ELF-1 (cell line): Measurements from ENCODE around the gene XRCC2.

Experiments used
- DNase-seq: peaks from one replicate; pipeline ENCODE4 v3.0.0-alpha.2; 2016; ENCODE audit warnings: low read depth, low spot score

The XRCC2 gene

DNA sequence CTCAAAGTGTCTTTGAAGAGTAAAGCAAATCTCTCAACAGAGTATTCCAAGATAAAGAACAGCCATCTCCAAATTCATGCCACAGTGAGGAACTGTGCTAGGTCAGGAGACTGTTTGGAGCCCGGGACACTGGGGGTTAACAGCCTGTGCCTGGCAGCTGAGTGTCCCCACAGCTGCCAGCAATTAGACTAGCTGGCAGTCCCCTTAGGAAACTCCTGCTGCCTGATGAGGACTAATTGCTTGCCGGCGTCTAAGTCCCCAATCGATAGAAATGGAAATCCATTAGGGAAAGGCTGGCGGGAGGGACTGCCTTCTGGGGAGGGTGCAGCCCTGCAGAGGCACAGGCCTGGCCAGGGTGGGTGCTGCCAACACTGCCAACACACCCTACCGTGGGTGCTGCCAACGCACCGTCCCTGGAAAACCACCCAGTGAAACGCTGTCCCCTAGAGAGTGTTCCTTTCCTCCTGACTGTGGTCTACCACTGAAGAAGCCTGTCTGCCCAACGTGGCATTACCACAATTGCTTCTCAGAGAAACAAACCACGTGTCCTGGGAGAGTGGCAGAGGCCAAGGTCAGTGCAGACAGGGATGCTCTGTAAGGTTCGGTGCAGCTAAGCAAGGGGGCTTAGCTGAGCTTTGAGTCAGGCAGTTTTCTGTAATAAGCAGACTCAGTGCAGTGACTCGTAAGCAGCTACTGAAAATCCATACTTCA lies 60.8 kb downstream of the XRCC2 start:
- DNase-seq: peak; percentile 20

DNA sequence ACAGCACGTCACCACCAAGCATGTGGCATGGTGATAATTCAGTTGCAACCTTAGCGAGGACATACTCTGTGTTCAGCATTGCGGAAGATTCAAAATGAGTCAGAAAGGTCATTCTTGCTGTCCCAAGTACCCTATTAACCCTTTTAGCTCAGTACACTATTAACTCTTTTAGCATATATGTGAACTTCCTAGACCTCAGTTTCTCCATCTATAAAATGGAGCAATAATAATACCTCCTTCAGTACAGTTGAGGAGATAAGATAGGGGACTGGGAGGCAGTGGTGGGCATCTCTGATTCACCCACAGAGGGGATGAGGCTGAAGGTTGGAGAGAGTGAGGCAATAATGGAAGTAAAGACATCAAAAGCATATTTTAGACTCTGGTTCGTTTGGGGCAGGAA lies 67.3 kb downstream of the XRCC2 start:
- DNase-seq: no peak

DNA sequence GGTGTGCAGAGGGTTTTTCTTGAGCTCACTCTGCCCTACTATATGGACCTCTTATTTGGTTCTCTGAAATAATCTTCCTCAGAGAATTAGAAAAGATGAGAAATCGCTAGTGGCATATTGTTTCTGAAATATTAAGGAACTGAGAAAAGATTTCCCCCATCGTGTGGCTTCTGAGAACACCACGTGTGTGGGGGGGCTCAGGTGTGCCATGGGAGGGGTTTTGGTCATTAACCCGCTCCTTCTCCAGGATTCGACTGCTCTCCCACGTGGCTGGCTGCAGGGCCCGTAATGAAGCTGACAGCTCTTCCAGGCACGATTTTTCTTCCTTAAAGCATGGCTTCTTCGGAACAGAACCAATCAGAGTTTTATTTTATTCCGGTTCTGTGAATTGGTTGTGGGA lies 67.7 kb downstream of the XRCC2 start:
- DNase-seq: no peak

DNA sequence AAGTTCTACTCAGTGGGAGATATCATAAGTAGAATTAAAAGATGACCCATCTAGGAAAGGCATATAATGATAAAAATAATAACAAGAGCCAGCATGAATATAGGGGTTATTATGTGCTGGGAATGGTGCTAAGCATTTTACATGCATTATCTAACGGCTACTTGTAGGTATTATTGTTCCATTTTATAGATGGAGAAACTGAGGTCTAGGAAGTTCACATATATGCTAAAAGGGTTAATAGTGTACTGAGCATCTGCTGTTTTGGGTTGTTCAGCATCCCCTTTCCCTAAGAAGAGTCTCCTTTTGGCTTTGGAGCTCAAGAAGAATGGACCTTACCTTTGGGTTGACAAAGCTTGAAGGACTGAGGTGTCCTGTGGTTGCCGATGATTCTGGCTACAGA lies 68.9 kb downstream of the XRCC2 start:
- no peak for DNase-seq

DNA sequence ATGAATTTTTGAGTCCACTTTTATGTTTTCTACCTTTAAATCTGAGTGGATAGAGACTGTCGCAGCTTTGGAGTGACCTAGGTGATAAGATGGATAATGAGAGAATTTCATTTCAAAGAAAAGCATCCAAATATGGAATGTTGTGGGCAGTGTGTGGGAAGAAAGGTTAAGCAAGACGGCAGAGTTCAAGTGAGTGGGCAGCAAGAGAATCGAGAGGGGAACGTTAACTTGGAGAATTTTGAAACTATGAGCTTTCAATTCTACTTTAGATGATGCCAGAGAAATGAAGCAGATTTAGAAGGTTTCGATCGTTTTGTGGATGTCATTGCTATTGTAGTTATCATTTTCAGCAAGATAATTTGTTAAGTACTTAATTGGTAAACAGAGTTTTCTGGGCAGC lies 73.0 kb downstream of the XRCC2 start:
- no peak for DNase-seq

DNA sequence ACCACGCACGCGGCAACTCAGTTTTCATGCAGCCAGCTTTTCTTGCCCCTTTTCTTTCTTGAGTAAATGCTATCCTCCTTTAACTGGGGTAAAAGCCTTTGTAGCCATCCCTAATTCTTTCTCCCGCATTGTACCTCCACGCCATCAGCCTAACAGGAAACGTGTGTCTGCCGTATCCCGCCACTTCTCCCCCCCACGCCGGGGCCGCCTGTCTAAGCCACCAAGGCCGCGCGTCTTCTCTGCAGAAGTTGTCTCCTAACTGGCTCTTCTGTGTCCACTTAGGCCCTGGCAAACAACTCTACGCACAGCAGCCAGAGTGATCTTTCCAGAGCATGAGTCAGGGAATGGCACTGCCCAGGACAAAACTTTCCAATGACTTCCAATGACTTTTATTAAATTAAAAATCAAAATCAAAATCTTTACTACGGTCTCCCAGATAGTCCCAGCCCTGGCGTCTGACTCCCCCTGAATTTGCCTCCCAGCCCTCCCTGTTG lies 74.6 kb downstream of the XRCC2 start:
- no peak for DNase-seq

DNA sequence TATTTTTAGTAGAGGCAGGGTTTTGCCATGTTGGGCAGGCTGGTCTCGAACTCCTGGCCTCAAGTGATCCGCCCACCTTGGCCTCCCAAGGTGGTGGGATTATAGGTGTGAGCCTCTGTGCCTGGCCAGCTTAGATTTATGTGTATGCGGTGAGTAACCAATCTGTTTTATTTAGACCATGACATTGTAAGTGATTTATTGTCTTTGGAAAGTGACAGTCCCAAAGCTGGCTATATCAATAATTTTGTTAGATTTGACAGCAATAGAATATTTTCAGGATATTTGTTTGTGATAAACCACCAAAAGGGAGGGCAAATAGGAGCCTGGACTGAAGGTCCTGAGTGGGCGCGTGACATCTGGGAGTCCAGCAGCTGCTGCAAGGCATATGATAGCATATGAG lies 75.7 kb downstream of the XRCC2 start:
- no peak for DNase-seq

DNA sequence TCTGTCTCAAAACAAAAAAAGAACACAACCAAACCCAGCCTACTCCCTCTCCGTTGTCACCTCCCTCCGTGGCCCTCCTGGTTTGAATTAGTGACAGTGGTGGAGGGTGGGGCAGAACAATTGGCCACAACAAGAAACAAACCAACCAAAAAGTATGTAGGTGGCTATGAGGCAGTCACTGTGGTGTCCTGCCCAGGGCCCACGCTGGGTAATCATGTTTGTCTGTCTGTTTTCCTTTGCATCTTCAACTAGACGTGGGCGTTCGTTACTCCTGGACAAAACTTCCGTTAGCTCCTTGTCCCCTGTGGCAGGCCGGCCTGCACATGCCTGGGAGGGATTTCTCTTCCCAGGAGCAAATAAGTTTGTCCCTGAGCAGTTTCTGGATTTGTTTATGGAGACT lies 78.4 kb downstream of the XRCC2 start:
- DNase-seq: no peak

DNA sequence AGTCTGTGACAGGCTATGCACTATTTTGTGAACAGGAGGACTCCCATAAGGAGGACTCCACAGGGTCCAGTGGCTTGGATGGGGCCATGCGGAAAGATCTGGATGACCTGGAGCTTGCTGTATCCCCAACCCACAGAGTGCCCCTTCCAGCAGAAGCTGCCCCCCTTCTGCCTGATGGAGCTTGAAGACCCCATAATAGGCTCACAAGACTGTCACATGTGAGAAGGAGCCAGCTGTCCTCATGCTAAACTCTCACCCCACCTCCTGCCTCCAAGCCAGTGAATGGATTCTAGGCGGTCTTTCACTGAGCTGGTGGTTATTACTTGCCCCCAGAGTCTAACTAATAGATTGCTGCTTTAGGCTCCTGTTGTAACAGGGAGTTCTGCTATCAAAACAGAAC lies 79.1 kb downstream of the XRCC2 start:
- no peak for DNase-seq
